Nephron (organoid): ENCODE data around the gene HPSE.

Experiments
- H3K27ac Mint-ChIP-seq, 3 experiments: 2 replicates each; pipeline ENCODE4 v1.8.0; 2020; ENCODE audit warnings: mixed read lengths in 3 of 3, mild to moderate bottlenecking in 2 of 3, moderate library complexity in 1 of 3
- H3K27me3 Mint-ChIP-seq: 2 replicates; pipeline ENCODE4 v1.8.0; 2021; ENCODE audit warnings: low read depth, mild to moderate bottlenecking, moderate library complexity, mixed read lengths
- H3K36me3 Mint-ChIP-seq: 2 replicates; pipeline ENCODE4 v1.8.0; 2020; ENCODE audit warnings: low read depth, mixed read lengths
- H3K4me1 Mint-ChIP-seq: 2 replicates; pipeline ENCODE4 v1.8.0; 2020; ENCODE audit warnings: mixed read lengths
- H3K4me3 Mint-ChIP-seq, 3 experiments: 2 replicates each; pipeline ENCODE4 v1.8.0; 2020; ENCODE audit warnings: mild to moderate bottlenecking in 3 of 3, mixed read lengths in 3 of 3, moderate library complexity in 2 of 3
- H3K9me3 Mint-ChIP-seq: 2 replicates; pipeline ENCODE4 v1.8.0; 2020; ENCODE audit warnings: mixed read lengths
- TF ChIP-seq, protein P1 (sequence below), 3 experiments: fragments of 200-600 bp; sonication (generic); IDR thresholded peaks; one replicate each; pipeline ENCODE4 v1.5.0; 2021; ENCODE audit warnings: antibody characterized with exemption in 3 of 3; ENCODE audit not compliant: unreplicated experiment in 3 of 3

HPSE gene

DNA sequence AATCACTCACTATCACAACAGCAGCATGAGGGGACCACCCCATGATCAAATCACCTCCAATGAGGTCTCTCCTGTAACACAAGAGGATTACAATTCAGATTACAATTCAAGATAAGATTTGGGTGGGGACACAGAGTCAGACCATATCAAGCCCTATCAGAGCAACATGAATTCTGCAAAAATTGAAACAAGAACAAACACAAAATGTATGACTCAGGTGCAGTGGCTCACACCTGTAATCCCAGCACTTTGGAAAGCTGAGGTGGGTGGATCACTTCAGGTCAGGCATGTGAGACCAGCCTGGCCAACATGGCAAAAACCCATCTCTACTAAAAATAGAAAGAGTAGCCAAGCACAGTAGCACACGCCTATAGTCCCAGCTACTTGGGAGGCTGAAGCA, 13.4 kb upstream of the HPSE start:
- TF ChIP-seq, protein P1, sequence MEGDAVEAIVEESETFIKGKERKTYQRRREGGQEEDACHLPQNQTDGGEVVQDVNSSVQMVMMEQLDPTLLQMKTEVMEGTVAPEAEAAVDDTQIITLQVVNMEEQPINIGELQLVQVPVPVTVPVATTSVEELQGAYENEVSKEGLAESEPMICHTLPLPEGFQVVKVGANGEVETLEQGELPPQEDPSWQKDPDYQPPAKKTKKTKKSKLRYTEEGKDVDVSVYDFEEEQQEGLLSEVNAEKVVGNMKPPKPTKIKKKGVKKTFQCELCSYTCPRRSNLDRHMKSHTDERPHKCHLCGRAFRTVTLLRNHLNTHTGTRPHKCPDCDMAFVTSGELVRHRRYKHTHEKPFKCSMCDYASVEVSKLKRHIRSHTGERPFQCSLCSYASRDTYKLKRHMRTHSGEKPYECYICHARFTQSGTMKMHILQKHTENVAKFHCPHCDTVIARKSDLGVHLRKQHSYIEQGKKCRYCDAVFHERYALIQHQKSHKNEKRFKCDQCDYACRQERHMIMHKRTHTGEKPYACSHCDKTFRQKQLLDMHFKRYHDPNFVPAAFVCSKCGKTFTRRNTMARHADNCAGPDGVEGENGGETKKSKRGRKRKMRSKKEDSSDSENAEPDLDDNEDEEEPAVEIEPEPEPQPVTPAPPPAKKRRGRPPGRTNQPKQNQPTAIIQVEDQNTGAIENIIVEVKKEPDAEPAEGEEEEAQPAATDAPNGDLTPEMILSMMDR (IDR thresholded peaks at IDR 0.05; ENCODE audit: unreplicated experiment in 3 of 3) = no peak
- Mint-ChIP-seq H3K27ac (no peak overlapping the region), H3K4me1 (no peaks in the 10 kb centered on the region), H3K36me3 (no peaks in the 10 kb centered on the region), H3K27me3 (peaks cover 19% of the 10 kb centered on the region), H3K9me3 (peaks cover 18% of the 10 kb centered on the region), H3K4me3 (no peak overlapping the region)

DNA sequence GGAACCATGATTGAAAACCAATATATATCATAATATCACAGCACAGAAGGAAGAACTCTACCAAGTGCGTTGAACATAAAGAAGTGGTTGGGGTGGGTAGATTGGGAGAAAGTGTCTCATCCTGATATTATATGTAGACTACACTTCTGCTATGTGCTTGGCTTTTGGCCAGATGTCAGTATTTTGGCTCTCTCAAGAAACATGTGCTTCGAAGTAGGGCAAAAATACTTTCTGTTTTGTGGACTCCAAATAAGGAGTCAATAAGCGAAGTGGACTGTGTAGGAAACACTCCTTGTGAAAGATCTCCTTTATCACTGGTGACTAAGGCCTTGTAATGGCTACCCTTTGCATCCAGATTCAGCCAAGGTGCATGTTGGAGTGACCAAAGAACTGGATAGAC, 7.8 kb upstream of the HPSE start:
- peaks cover 21% of the 10 kb centered on the region for H3K9me3 Mint-ChIP-seq
- H3K36me3 Mint-ChIP-seq = no peaks in the 10 kb centered on the region
- no peak overlapping the region for H3K27ac Mint-ChIP-seq
- no peaks in the 10 kb centered on the region for H3K4me1 Mint-ChIP-seq
- H3K27me3 Mint-ChIP-seq = peaks cover 27% of the 10 kb centered on the region
- TF ChIP-seq, protein P1 (IDR thresholded peaks at IDR 0.05; ENCODE audit: unreplicated experiment in 3 of 3) = no peak
- no peak overlapping the region for H3K4me3 Mint-ChIP-seq

DNA sequence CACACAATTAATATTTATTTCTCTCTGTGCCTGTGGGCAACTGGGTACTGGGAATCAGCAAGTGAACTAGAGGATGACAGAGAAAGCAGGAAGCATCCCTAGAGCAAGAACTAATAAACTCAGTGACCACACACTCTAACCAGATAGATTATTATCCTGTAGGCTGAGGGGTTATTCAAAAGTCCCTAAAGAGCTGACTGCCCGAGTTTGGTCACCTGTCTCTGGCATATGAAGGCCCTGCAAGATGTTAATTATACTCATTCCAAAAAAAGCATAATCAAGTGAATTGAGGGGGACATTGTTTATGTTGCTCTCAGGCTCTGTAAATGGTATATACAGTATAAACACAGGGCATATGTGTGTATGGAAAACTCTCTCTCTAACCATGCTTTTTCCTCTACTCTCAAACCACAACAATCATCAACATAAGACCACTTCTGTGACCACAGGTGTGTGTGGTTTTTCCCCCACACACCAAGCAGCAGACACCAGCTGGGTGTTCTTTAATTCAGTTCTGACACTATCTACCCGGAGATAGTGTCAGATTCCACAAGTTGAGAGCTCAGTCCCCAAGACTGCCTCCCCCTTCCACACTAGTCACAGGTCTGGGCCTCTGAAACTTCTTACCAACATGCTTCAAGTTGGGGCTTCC, 6.2 kb upstream of the HPSE start:
- TF ChIP-seq, protein P1 (IDR thresholded peaks at IDR 0.05; ENCODE audit: unreplicated experiment in 3 of 3) = no peak
- Mint-ChIP-seq H3K9me3 (peaks cover 11% of the 10 kb centered on the region), H3K4me3 (no peak overlapping the region), H3K27me3 (peaks cover 41% of the 10 kb centered on the region), H3K27ac (no peak overlapping the region), H3K4me1 (peaks cover 1% of the 10 kb centered on the region), H3K36me3 (no peaks in the 10 kb centered on the region)

DNA sequence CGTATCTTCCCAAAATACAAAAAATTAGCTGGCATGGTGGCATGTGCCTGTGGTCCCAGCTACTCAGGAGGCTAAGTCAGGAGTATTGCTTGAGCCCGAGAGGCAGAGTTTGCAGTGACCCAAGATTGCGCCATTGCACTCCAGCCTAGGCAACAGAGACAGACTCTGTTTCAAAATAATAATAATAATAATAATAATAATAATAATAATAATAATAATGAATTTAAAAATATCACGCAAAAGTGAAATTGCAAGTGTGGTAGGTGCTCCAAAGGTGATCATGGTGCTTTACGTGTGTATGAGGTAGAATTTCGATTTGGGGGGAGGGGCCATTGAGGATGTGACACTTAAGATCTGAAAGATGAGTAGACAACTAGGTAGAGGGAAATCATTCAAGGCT, 4.9 kb upstream of the HPSE start:
- H3K36me3 Mint-ChIP-seq = no peaks in the 10 kb centered on the region
- TF ChIP-seq, protein P1 (IDR thresholded peaks at IDR 0.05; ENCODE audit: unreplicated experiment in 3 of 3) = no peak
- peaks cover 11% of the 10 kb centered on the region for H3K9me3 Mint-ChIP-seq
- no peak overlapping the region for H3K4me3 Mint-ChIP-seq
- H3K27ac Mint-ChIP-seq = no peak overlapping the region
- H3K27me3 Mint-ChIP-seq = peaks cover 53% of the 10 kb centered on the region
- H3K4me1 Mint-ChIP-seq = peaks cover 10% of the 10 kb centered on the region

DNA sequence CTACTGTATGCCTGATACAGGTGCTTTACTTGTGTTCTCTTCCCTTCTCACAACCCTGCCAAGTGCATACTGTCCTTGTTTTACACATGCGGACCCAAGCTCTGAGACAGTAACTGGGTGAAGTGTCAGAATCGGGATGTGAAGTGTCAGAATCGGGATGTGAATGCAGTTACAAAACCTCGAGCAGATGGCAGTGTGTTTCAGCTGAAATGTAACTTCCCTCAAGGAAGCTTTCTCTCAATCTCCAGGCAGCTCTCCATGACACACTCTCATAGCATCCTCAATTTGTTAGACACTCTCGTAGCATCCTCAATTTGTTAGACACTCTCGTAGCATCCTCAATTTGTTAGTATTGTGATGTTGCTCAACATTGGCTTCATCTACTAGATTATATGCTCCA, 1.1 kb upstream of the HPSE start:
- TF ChIP-seq, protein P1 (IDR thresholded peaks at IDR 0.05; ENCODE audit: unreplicated experiment in 3 of 3) = no peak
- no peaks in the 10 kb centered on the region for H3K36me3 Mint-ChIP-seq

DNA sequence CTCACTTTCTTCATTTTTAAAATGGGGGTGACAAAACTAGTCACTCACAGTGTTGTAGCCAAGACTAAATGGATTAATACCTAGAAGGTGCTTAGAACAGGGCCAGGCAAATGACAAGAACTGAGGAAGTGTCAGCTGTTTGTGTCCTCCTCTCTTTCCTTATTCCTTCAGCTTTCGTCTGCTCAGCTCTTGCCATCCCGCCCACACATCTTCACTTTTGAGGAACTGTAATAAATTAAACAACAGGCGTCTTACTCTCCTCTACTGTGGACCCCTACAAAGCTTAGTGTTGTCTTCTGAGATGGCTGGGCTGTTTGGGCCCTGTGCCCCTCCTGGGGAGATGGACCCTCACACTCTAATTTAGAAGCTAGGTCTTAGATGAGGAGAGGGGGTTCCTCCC, 2.7 kb downstream of the HPSE start:
- Mint-ChIP-seq H3K36me3 (no peaks in the 10 kb centered on the region), H3K4me1 (peaks cover 10% of the 10 kb centered on the region), H3K9me3 (no peaks in the 10 kb centered on the region)

More for the DNA sequence above, 1.1 kb upstream of the HPSE start:
- Mint-ChIP-seq H3K27ac (no peak overlapping the region), H3K27me3 (peaks cover 76% of the 10 kb centered on the region), H3K9me3 (peaks cover 11% of the 10 kb centered on the region), H3K4me3 (peak overlapping the region; percentile 78 to 81 (median 80)), H3K4me1 (peaks cover 10% of the 10 kb centered on the region)

More for the DNA sequence above, 2.7 kb downstream of the HPSE start:
- H3K27me3 Mint-ChIP-seq = peaks cover 72% of the 10 kb centered on the region
- peak overlapping the region in 1 of 3 experiments; percentile 17 for H3K4me3 Mint-ChIP-seq
- H3K27ac Mint-ChIP-seq = no peak overlapping the region
- TF ChIP-seq, protein P1 (IDR thresholded peaks at IDR 0.05; ENCODE audit: unreplicated experiment in 3 of 3) = no peak
